OCI-LY7 (cell line): Measurements from ENCODE around the gene UACA. TPM values are rescaled to one million over a fixed set of nuclear protein-coding genes. Genes with fewer than 3 reads are reported as not detected.

Source experiments
- BruUV-seq: library from RNA; stranded (reverse); fragments of 400-500 nt; replicated peaks from 2 replicates; lab custom pipeline; 2021; lab: Mats Ljungman, UMichigan
- CTCF ChIA-PET: fragments of 300-600 bp; sonication (Branson Sonifier 250); formaldehyde crosslinking; loops from one replicate; lab custom pipeline; 2022; ENCODE audit warnings: antibody characterized with exemption; ENCODE audit not compliant: unreplicated experiment; lab: Charles Lee
- POLR2A ChIA-PET: fragments of 300-600 bp; sonication (Branson Sonifier 250); formaldehyde crosslinking; loops from one replicate; lab custom pipeline; 2022; ENCODE audit warnings: antibody characterized with exemption; lab: Charles Lee
- DNase-seq: peaks from one replicate; pipeline ENCODE4 v3.0.0-alpha.2; 2015; ENCODE audit warnings: low spot score
- H2AFZ ChIP-seq: fragments of 200-600 bp; sonication (generic), shearing (Covaris generic); 2 replicates; pipeline ENCODE4 v1.6.1; 2014; ENCODE audit warnings: mild to moderate bottlenecking, antibody characterized with exemption, low read length, moderate library complexity
- H3K27ac ChIP-seq: fragments of 200-600 bp; sonication (generic); 2 replicates; pipeline ENCODE4 v1.5.1; 2014; ENCODE audit warnings: mixed run types, low read depth, mild to moderate bottlenecking, moderate library complexity, low read length, inconsistent platforms; ENCODE audit not compliant: poor library complexity, severe bottlenecking
- H3K36me3 ChIP-seq: fragments of 200-600 bp; sonication (generic); 2 replicates; pipeline ENCODE4 v1.6.1; 2014; ENCODE audit warnings: mild to moderate bottlenecking, antibody characterized with exemption, low read length, moderate library complexity, mixed read lengths; ENCODE audit not compliant: insufficient read depth
- H3K4me1 ChIP-seq: fragments of 200-600 bp; sonication (generic); 2 replicates; pipeline ENCODE4 v1.5.1; 2014; ENCODE audit warnings: mild to moderate bottlenecking, low read length; ENCODE audit not compliant: insufficient read depth, poor library complexity, severe bottlenecking
- H3K4me2 ChIP-seq: fragments of 200-600 bp; sonication (generic); 2 replicates; pipeline ENCODE4 v1.6.1; 2014; ENCODE audit warnings: mild to moderate bottlenecking, low read length
- H3K4me3 ChIP-seq: fragments of 200-600 bp; sonication (generic); 2 replicates; pipeline ENCODE4 v1.5.1; 2014; ENCODE audit warnings: mild to moderate bottlenecking, low read depth, low read length; ENCODE audit not compliant: poor library complexity, severe bottlenecking
- H3K79me2 ChIP-seq: fragments of 200-600 bp; sonication (generic); 2 replicates; pipeline ENCODE4 v1.6.1; 2016; ENCODE audit warnings: low read depth, mild to moderate bottlenecking, low read length, moderate library complexity, mixed read lengths; ENCODE audit not compliant: insufficient read depth
- H3K9me2 ChIP-seq: fragments of 200-600 bp; sonication (generic); 2 replicates; pipeline ENCODE4 v1.6.1; 2016; ENCODE audit warnings: mild to moderate bottlenecking, low read length, mixed read lengths; ENCODE audit not compliant: insufficient read depth
- H3K9me3 ChIP-seq: fragments of 200-600 bp; sonication (generic); 2 replicates; pipeline ENCODE4 v1.6.1; 2014; ENCODE audit warnings: mild to moderate bottlenecking, mixed run types, low read length, mixed read lengths
- H4K20me1 ChIP-seq: fragments of 200-600 bp; sonication (generic); 2 replicates; pipeline ENCODE4 v1.6.1; 2014; ENCODE audit warnings: mild to moderate bottlenecking, antibody characterized with exemption, low read length, moderate library complexity, mixed read lengths; ENCODE audit not compliant: insufficient read depth
- EZH2phosphoT487 ChIP-seq: fragments of 200-600 bp; sonication (generic); IDR thresholded peaks from 2 replicates; pipeline ENCODE4 v1.6.1; 2018; ENCODE audit warnings: low read depth, borderline replicate concordance, mild to moderate bottlenecking, mixed run types, antibody characterized with exemption, low read length, moderate library complexity, mixed read lengths
- intact Hi-C: fragments of 100-400 bp; cut with micrococcal nuclease; formaldehyde crosslinking; loops from one replicate; pipeline ENCODE4 v1.10.0; 2022; ENCODE audit not compliant: unreplicated experiment
- total RNA-seq, 2 experiments: library from RNA; depleted of rRNA in 1 of 2; stranded (reverse); fragments of >200 nt in 1 of 2; shearing (Covaris generic) in 1 of 2; gene quantifications; 2 replicates each; pipeline ENCODE4 v1.2.3, GENCODE V29; 2014 to 2022
- TF ChIP-seq, protein P1 (sequence below): fragments of 200-600 bp; sonication (generic); conservative IDR thresholded peaks from 2 replicates; pipeline ENCODE4 v1.5.1; 2014; ENCODE audit warnings: mild to moderate bottlenecking, antibody characterized with exemption, low read length, moderate library complexity, mixed read lengths

The UACA gene
- total RNA-seq, 2 experiments from 2014 or later, result not detected

DNA sequence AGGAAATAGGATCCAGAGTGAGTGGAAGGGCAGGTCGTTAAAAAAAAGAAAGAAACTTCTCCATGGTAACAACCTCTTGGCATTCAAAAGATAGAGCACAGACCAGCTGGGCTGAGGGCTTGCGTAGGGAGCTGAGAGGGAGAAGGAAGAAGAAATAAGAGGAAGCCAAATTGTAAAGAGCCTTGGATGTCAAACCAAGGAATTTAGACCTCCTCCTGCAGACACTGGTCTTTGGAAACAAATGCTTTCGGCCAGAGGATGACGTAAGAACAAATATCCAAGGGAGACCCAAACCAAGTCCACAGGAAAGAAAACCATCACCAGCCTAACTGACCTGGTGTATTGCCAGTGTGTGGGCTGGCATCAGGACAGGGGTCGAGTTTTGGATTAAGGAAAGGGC, 155.2 kb downstream of the UACA start:
- ChIA-PET POLR2A (no interaction called here), CTCF (no interaction called here)
- Histone ChIP-seq H3K36me3 (no peaks in the 10 kb centered on the region), H2AFZ (no peak overlapping the region), H3K9me2 (no peaks in the 10 kb centered on the region), H3K4me3 (no peak overlapping the region), H3K79me2 (no peaks in the 10 kb centered on the region), H3K4me2 (no peak overlapping the region), H3K27ac (no peak overlapping the region), H3K9me3 (no peaks in the 10 kb centered on the region), H4K20me1 (no peaks in the 10 kb centered on the region), H3K4me1 (no peaks in the 10 kb centered on the region)
- TF ChIP-seq, protein P1, sequence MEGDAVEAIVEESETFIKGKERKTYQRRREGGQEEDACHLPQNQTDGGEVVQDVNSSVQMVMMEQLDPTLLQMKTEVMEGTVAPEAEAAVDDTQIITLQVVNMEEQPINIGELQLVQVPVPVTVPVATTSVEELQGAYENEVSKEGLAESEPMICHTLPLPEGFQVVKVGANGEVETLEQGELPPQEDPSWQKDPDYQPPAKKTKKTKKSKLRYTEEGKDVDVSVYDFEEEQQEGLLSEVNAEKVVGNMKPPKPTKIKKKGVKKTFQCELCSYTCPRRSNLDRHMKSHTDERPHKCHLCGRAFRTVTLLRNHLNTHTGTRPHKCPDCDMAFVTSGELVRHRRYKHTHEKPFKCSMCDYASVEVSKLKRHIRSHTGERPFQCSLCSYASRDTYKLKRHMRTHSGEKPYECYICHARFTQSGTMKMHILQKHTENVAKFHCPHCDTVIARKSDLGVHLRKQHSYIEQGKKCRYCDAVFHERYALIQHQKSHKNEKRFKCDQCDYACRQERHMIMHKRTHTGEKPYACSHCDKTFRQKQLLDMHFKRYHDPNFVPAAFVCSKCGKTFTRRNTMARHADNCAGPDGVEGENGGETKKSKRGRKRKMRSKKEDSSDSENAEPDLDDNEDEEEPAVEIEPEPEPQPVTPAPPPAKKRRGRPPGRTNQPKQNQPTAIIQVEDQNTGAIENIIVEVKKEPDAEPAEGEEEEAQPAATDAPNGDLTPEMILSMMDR, result no peak
- TF ChIP-seq EZH2phosphoT487, result no peak
- intact Hi-C loops, result no loop called here
- no TSS peak for BruUV-seq
- DNase-seq, result no peak

DNA sequence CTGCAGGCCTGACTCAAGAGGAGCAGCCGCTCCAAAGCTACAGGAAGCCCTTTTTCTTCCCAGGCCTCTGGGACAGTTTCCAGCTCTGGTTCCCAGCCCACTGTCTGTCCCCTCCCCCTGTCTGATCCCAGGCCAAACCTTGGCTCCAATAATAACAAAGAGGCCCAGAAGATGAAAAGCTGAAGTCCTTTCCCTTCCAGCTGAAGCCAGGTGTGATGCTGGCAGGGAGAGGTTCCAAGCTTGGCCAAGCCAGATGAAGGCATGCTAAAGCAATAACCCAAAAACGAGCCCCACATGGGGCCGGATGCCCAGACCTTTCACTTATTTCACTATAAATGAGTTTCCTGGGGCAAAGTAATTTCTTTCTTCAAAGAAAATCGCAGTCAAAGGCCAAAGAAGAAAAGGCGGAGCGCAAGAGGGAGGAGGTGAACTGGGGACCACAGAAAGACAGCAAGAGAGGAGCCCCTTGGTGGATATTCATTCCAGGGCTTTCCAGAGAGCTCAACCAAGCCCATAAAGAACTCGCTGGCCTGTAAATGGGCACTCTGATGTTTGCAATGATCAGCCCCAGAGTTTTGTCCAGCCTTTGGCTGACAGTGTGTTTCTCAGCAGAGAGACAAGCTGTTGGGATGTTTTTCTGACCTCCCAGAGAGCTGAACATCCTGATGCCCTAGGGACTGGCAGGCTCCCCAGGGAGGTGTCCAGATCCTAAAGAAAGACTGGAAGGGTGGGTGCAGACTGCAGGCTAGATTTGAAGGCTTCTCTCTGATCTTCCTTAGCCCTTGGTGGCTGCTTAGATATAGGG, 157.6 kb downstream of the UACA start:
- intact Hi-C loops, result no loop called here
- Histone ChIP-seq H3K36me3 (no peaks in the 10 kb centered on the region), H3K9me2 (no peaks in the 10 kb centered on the region), H3K4me3 (no peak overlapping the region), H3K79me2 (no peaks in the 10 kb centered on the region), H3K4me2 (no peak overlapping the region), H3K4me1 (no peaks in the 10 kb centered on the region), H2AFZ (no peak overlapping the region), H4K20me1 (no peaks in the 10 kb centered on the region), H3K27ac (no peak overlapping the region), H3K9me3 (no peaks in the 10 kb centered on the region)
- no TSS peak for BruUV-seq
- ChIA-PET POLR2A (no interaction called here), CTCF (no interaction called here)
- no peak for DNase-seq
- TF ChIP-seq, protein P1, result no peak
- TF ChIP-seq EZH2phosphoT487, result no peak

DNA sequence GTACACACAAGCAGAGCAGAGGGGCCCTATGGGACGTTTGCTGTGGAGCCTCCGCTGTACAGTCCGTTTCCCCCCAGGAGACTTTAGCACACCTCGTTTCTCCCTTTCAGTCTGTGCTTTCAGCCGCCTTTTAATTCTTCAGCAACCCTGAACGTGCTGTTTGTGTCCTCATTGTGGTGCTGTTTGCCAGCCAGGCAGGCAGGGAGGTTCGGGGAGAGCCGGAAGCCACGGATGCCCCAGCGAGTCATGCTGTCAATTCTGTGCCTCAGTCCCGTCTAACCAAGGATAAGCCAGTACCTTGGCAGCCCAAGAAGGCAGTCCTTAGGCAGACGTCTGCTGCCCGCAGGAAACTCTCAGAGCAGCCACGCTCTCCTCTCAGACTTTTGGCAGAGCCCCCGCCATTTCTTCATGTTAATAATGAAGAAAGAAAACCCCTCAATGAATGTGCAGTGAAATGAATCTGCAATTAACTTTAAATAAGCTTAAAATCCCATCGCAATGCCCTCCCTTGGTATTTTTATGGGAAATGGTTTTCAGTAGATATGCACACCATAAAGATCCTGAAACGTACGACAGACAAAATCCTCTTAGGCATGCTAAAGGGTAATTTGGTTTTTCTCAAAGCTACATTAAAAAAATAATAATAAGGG, 158.6 kb downstream of the UACA start:
- Histone ChIP-seq H3K79me2 (no peaks in the 10 kb centered on the region), H3K9me2 (no peaks in the 10 kb centered on the region), H2AFZ (no peak overlapping the region), H3K4me2 (no peak overlapping the region), H3K9me3 (no peaks in the 10 kb centered on the region), H3K4me1 (no peaks in the 10 kb centered on the region), H3K4me3 (no peak overlapping the region), H3K27ac (no peak overlapping the region), H4K20me1 (no peaks in the 10 kb centered on the region), H3K36me3 (no peaks in the 10 kb centered on the region)
- TF ChIP-seq, protein P1, result no peak
- no peak for TF ChIP-seq EZH2phosphoT487
- no TSS peak for BruUV-seq
- ChIA-PET CTCF (no interaction called here), POLR2A (no interaction called here)
- DNase-seq, result no peak
- intact Hi-C loops, result no loop called here
